Neuron (in vitro differentiated cells): ENCODE measurements around the gene TMEM217.
A peak's percentile ranks its signal among the peaks of the same experiment; 100 is the strongest.

Experiments
- H2AFZ ChIP-seq: one replicate; pipeline ENCODE4 v1.6.1; 2013; ENCODE audit warnings: low read depth, mild to moderate bottlenecking, inconsistent platforms, low read length, moderate library complexity
- H3K27me3 ChIP-seq: one replicate; pipeline ENCODE4 v1.6.1; 2013; ENCODE audit warnings: low read length; ENCODE audit not compliant: insufficient read depth
- H3K36me3 ChIP-seq: one replicate; pipeline ENCODE4 v1.6.1; 2013; ENCODE audit warnings: low read length; ENCODE audit not compliant: insufficient read depth
- H3K4me1 ChIP-seq: one replicate; pipeline ENCODE4 v1.6.1; 2013; ENCODE audit warnings: low read length; ENCODE audit not compliant: insufficient read depth
- H3K4me3 ChIP-seq: 2 replicates; pipeline ENCODE4 v1.5.1; 2013; ENCODE audit warnings: mild to moderate bottlenecking, low read length, moderate library complexity
- H3K9me3 ChIP-seq: one replicate; pipeline ENCODE4 v1.6.1; 2013; ENCODE audit warnings: low read length

The TMEM217 gene

DNA sequence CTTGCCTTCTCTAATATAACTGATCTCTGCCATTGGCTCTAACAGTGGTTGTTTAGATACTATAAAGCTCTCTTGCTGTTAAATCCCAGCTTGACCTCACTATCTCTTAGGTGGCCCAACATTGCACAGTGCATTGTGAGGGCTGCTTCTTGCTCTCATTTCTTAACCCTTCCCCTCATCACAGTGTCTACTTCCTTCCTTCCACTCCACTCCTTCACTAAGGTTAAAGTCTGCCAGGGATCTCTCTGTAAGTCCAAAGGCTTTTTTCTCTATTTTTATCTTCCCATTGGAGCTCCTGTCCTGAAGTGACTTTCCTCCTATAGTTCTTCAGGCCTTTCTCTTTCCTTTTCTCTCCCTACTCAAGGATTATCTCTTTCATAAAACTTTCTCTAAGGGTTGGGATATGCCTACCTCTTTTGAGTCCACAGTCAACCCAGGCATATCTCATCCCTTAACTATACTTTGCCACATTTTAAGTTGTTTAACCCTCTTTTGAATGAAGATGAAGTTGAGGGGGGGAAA lies 4.4 kb downstream of the TMEM217 start:
- Histone ChIP-seq H3K4me3 (no peak overlapping the region), H2AFZ (no peak overlapping the region), H3K27me3 (no peaks in the 10 kb centered on the region), H3K9me3 (no peaks in the 10 kb centered on the region), H3K4me1 (peaks cover 11% of the 10 kb centered on the region), H3K36me3 (no peaks in the 10 kb centered on the region)

DNA sequence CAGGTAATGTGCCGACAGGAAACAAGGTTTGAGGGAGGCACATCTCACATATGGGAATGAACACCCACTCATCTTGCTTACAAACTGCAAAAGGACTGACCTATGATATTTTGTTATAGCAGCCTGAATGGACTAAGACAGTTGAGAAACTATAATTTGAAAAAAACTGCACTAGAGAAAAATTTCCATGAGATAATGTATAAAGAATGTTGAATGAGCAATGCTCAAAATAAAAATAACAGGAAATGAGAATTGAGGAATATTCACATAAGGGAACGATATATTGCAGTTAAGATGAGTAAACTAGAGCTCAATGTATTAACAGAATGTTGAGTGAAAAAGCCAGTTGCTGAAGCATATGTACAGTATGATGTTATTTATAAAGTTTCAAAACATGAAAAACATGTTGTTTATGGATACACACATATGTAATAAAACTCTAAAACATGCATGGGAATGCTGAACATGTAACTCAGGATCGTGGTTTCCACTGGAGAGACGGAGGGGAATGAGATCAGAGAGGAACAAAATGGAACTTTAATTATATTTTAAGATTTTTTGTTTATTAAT lies 6.6 kb downstream of the TMEM217 start:
- Histone ChIP-seq H3K4me3 (no peak overlapping the region), H3K9me3 (no peaks in the 10 kb centered on the region)

DNA sequence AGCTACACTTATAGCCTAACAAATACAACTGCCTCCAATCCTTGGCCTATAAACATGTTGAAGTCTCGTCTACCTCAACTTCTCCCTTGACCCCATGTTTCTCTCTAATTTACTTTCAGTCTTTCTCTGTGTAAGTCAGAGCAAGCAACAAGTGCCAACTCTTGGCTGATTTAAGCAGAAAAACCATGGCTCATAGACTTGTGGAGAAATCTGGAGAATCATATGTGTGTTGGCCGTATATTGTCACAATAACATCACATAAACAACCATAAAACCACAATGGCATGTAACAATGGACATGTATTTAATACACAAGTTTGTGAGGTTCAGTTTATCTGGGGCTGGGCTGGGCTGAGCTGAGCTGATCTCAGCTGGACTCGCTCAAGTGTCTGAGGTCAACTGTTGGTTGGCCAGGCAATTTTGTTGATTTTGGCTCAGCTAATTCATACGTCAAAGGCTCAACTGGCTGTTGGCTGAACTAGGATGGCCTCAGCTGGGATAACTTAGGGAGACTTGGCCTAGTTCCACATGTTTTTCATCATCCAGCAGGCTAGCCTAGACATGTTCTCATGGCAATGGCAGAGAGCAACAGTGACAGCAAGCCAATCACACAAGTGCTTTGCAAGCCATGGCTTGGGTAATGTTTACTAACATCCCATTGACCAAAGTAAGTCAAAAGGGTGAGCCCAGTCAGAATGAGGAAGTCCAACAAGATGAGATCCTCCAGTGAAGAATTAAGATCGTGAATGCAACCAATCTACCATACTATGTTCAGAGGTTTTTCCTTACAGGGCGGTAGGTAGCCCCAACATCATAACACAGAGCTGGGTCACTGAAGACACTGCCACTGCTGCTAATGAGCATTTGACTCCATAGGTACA lies 13.3 kb downstream of the TMEM217 start:
- no peaks in the 10 kb centered on the region for H3K9me3 ChIP-seq
- H3K27me3 ChIP-seq = no peaks in the 10 kb centered on the region
- H3K4me1 ChIP-seq = peaks cover 7% of the 10 kb centered on the region
- no peak overlapping the region for H2AFZ ChIP-seq
- no peak overlapping the region for H3K4me3 ChIP-seq
- no peaks in the 10 kb centered on the region for H3K36me3 ChIP-seq

More for the DNA sequence above, 6.6 kb downstream of the TMEM217 start:
- Histone ChIP-seq H3K27me3 (no peaks in the 10 kb centered on the region), H3K4me1 (no peaks in the 10 kb centered on the region), H2AFZ (no peak overlapping the region), H3K36me3 (no peaks in the 10 kb centered on the region)

DNA sequence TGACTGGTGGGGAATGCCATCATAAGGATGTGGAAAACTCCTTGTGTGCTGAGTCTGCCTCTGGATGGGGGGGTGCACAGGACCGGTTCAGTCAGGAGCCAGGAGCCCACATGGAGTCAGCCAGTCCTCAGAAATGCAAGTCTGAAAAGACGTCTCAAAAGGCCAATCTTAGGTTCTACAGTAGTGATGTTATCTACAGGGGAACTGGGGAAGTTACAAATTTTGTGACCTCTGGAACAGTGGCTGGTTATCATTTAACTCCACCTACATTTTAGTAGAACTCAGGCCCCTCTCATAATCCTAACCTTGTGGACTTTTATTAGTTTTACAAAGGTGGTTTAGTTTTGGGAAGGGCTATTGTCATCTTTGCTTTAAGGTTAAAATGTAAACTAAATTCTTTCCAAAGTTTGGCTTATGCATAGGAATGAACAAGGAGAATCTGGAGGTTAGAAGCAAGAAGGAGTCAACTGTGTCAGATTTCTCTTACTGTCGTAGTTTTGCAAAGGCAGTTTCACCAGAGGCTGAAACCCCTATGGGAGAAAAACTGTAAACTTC lies 14.1 kb downstream of the TMEM217 start:
- no peak overlapping the region for H2AFZ ChIP-seq
- H3K4me1 ChIP-seq = peaks cover 7% of the 10 kb centered on the region
- no peak overlapping the region for H3K4me3 ChIP-seq

DNA sequence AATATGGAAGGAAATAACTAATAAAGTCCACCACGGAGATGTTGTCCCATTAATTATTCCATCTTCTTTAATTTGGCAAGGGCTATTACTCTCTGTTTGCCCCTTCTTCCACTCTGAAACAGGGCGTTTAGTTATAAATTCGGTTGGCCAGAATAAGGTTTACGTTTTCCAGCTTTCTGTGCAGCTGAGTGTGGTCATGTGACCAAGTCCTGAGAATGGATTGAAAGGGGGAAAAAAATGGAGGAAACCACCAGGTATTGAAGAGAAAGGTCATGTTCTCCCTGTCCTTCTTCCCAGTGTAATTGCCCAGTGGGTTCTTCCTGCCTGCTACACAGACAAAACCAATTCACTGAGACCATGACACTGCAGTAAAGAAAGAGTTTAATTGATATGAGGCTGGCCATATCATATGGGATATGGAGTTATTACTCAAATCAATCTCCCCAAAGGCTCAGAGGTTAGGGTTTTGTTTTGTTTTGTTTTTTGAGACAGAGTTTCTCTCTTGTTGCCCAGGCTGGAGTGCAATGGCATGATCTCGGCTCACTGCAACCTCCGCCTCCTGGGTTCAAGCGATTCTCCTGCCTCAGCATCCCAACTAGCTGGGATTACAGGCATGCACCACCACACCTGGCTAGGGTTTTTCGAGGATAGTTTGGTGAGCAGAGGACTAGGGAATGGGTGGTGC lies 14.7 kb downstream of the TMEM217 start:
- Histone ChIP-seq H2AFZ (no peak overlapping the region), H3K9me3 (no peaks in the 10 kb centered on the region), H3K4me3 (no peak overlapping the region), H3K36me3 (no peaks in the 10 kb centered on the region), H3K4me1 (peaks cover 7% of the 10 kb centered on the region), H3K27me3 (no peaks in the 10 kb centered on the region)

More for the DNA sequence above, 14.1 kb downstream of the TMEM217 start:
- no peaks in the 10 kb centered on the region for H3K27me3 ChIP-seq
- H3K9me3 ChIP-seq = no peaks in the 10 kb centered on the region
- no peaks in the 10 kb centered on the region for H3K36me3 ChIP-seq

DNA sequence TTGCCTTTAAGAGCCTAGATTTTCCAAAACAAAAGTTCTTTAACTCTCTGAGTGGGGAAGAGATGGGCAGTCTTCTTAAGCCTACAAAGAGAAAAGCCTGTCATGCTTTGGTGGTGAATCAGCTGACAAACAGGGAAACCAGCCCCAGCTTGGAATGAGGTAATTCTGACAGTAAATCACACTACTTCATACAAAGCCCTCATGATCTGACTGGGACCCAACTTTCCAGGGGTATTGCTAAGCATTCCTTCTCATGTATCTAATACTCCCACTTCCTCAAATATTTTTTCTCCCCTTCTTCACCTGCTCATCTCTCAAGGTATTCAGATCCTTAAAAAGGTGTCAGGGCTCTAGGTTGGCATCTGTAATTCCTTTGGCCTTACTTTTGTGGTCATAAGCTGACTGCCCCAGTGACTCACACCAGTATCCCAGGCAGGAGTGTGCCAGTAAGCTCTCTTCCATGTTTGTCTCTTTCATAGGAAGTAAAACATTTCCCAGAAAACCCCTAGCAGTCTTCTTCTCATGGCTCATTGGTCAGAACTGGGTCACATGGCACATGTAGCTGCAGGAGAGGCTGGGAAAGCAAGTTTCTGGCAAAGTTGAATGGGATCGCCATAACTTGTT lies 15.4 kb downstream of the TMEM217 start:
- H3K4me1 ChIP-seq = peaks cover 11% of the 10 kb centered on the region
- no peaks in the 10 kb centered on the region for H3K36me3 ChIP-seq
- H3K4me3 ChIP-seq = no peak overlapping the region
- H3K27me3 ChIP-seq = no peaks in the 10 kb centered on the region
- H3K9me3 ChIP-seq = no peaks in the 10 kb centered on the region
- no peak overlapping the region for H2AFZ ChIP-seq

DNA sequence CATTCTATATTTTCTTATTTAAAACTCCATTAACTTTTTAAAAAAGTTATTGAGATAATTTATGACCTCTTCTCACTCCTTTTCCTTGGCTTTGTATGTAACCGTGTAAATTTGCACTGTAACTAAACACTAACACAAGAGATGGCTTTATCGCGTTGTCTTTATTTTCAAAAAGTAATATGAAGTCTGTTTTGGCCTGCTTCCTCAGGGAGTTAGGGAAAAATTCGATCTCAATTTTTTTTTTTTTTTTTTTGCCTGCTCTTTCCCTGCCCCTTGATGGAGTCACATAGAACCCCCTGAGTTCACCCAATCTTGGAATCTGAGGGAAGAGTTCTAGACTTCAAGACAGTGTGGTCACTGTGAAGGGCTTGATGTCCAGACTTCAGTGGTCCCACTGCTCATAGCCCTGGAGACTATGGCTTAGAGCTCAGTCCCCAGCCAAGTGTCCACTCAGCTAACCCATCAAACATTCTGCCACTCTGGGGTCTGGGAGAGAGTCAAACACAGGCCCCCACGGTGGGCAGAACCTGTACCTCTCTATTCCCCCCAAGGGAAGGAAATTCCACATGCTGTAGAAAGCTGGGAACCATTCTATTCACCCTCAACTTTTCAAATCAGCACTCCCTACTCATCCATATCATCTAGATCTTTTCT lies 16.0 kb downstream of the TMEM217 start:
- Histone ChIP-seq H3K9me3 (no peaks in the 10 kb centered on the region), H2AFZ (no peak overlapping the region), H3K4me1 (peaks cover 17% of the 10 kb centered on the region), H3K27me3 (no peaks in the 10 kb centered on the region), H3K36me3 (no peaks in the 10 kb centered on the region), H3K4me3 (no peak overlapping the region)

DNA sequence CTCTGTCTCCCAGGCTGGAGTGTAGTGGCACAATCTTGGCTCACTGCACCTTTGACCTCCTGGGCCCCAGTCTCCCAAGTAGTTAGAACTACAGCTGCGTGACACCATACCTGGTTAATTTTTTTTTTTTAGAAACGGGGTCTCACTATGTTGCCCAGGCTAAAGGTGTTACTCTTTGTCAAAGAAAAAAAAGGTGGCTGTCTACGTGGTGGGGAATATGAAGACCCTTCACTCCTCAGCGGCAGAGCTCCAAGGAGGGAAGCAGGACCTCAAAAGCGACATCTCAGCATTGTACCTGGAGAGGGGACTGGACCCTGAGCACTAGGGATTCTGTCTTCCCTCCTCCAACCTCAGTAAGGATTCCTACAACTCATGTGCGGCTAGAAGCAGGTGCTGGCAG lies 16.8 kb downstream of the TMEM217 start:
- Histone ChIP-seq H3K4me3 (no peak overlapping the region), H3K27me3 (no peaks in the 10 kb centered on the region)

DNA sequence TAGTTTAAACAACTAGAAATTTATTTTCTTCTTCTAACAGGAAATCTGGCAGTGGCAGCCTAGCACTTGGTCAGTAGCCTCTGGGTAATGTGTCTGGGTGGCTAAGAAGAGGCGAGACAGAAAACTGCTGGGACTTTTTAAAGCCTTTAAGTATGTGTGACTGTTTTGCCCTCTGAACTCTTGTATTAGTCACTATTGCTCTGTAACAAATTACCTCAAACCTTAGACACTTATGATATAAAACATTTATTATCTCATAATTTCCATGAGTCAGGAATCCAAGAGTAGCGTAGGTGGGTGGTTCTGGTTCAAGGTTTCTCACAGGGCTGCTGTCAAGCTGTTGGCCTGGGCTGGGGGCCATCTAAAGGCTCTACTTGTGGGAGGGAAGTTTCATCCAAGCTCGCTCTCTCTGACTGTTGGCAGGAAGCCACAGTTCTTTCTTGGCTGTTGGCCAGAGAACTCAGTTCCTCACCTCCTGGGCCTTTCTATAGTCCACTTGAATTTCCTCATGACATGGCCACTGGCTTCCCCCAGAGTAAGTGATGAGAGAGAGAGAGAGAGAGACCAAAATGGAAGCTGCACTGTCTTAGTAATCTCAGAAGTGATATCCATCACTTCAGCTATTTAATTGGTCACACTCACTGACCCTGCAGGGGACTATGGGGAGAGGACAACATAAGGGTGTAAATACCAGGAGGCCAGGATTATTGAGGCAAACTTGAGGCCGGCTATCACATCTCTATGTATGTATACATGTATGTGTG lies 17.8 kb downstream of the TMEM217 start:
- Histone ChIP-seq H3K4me1 (peaks cover 26% of the 10 kb centered on the region), H2AFZ (no peak overlapping the region), H3K4me3 (no peak overlapping the region), H3K9me3 (no peaks in the 10 kb centered on the region), H3K36me3 (no peaks in the 10 kb centered on the region), H3K27me3 (no peaks in the 10 kb centered on the region)

More for the DNA sequence above, 16.8 kb downstream of the TMEM217 start:
- Histone ChIP-seq H3K9me3 (no peaks in the 10 kb centered on the region), H3K4me1 (peaks cover 24% of the 10 kb centered on the region), H3K36me3 (no peaks in the 10 kb centered on the region), H2AFZ (no peak overlapping the region)

DNA sequence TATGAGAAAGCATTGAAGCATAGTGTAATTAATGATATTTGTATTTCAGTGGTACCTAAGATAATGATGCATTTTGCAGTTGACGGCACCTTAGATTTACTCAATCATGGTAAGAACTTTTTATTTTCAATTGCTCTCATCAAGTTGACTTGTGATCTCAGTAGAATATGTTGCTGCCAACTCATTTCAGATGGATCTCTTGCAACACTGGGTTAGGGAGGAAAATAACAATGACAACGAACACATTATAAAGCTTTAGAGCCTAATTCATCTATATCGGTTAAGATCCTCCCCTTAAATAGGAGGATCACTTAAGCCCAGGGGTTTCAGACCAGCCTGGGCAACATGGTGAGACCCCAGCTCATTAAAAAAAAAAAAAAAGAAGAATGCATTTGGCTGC lies 18.4 kb downstream of the TMEM217 start:
- Histone ChIP-seq H3K27me3 (no peaks in the 10 kb centered on the region), H2AFZ (no peak overlapping the region), H3K9me3 (no peaks in the 10 kb centered on the region), H3K36me3 (no peaks in the 10 kb centered on the region), H3K4me1 (peaks cover 26% of the 10 kb centered on the region), H3K4me3 (no peak overlapping the region)

DNA sequence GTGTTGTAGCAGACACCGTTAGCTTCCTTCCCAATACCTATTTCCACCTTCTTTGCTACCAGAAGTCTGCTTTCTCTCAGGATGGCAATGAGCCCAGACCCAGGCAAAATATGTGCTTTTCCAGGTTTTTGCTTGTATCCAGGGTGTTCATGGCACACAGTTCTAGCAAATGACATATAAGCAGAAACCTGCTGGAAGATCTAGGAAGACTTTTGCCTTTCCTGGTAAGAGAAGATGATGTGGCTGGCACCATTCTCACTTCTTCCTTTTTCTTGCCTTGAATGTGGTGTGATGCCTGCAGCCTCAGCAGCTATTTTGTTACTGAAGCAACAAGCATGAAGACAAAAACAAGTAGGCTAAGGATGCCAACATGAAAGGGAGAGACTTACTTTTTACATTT lies 19.6 kb downstream of the TMEM217 start:
- Histone ChIP-seq H2AFZ (no peak overlapping the region), H3K27me3 (no peaks in the 10 kb centered on the region), H3K4me3 (no peak overlapping the region), H3K4me1 (peaks cover 26% of the 10 kb centered on the region), H3K9me3 (no peaks in the 10 kb centered on the region), H3K36me3 (no peaks in the 10 kb centered on the region)

DNA sequence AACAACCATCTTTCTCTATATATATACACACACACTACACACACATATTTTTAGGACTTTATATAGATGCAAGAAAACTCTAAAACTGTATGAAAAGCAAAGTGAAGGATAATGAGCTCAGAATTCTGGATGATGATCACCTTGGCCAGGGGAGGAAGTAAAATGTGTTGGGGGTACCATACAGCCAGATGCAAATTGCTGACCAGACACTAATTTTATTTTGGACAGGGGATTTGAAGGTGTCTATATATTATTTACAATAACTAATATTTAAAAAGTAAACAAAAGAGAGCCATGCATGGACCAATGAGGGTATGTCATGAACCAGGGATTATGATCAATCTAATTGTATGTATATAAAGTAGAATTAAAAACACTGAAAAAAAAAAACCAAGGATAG lies 20.2 kb downstream of the TMEM217 start:
- Histone ChIP-seq H3K4me3 (no peak overlapping the region), H3K36me3 (no peaks in the 10 kb centered on the region), H3K9me3 (no peaks in the 10 kb centered on the region), H3K27me3 (no peaks in the 10 kb centered on the region), H2AFZ (peak overlapping the region; percentile 50), H3K4me1 (peaks cover 26% of the 10 kb centered on the region)
